Measurements from ENCODE around the gene TFAP2E.

- TF ChIP-seq CTCF (IDR thresholded peaks at IDR 0.05; ENCODE audit: low read depth, low read length), result no peak
- no peak for TF ChIP-seq EZH2phosphoT487 (IDR thresholded peaks at IDR 0.05; ENCODE audit: low read depth)
Observed at GRCh38 chr1:35603941-35604340, 30.8 kb downstream of the TFAP2E start.
